NCI-H2081 (cell line): ENCODE measurements around the gene INSR.
"Not testable (repeated sequence)": the region's sequence is repeated elsewhere in the genome, so short reads cannot be mapped to it uniquely, and the experiment has no call there.

Experiments
- DNase-seq, 2 experiments: peaks; one replicate each; lab custom pipeline; 2025; lab: John Stamatoyannopoulos, UW

The INSR gene

DNA sequence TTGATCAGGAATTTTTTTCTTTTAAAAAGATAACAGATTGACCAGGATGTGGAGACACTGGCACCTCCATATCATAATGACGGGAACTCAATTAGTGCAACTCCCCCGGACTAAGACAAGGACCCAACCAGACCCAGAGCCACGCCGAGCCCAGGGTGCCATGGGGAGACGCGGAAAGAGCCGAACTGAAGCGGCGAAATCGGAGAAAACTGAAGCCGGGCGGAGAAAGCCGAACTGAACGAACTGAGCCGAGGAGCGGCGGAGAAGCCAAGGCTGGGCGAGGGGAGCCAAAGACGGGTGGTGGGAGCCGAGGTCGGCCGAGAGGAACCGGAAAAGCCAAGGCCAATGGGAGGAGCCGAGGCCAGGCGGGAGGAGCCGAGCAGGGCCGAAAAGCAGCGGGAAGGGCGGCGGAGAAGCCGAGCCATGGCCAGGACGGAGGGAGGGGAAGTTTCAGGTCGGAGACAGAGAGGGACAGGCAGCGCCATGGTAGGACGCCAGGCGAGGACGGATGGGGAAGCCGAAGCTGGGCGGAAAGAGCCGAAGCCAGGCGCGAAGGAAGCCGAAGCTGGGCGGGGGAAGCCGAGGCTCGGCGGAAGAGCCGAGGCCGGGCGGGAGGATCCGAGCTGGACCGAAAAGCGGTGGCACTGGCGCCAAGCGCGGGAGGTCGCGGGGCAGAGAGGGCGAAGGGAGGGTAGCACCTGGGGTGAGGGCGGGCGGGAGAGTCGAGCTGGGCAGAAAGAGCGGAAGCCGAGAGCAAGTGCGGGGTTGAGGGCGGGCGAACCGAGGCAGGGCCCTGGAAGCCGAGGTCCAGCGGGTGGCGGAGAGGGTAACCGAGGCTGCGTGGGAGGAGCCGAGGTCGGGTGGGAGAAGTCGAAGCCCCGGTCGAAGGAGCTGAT is 195.3 kb downstream of the INSR start:
- peak; percentile 92 to 93 for DNase-seq

DNA sequence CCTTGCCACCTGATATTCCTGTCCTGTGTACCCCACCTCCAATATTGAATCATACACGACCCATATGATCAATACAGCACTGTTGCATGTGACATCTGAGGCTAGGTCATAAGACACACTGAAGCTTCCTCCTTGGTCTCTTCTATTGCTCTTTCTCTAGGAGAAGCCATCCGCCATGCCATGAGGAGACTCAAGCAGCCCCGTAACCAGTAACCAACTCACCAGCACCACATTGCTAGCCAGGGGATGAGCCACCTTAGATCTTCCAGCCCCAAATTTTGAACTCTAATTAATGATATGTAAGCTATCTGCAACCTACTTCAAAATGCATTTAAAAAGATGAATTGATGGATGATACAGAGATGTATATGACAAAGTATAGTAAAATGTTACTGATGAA is 196.1 kb downstream of the INSR start:
- no peak for DNase-seq

DNA sequence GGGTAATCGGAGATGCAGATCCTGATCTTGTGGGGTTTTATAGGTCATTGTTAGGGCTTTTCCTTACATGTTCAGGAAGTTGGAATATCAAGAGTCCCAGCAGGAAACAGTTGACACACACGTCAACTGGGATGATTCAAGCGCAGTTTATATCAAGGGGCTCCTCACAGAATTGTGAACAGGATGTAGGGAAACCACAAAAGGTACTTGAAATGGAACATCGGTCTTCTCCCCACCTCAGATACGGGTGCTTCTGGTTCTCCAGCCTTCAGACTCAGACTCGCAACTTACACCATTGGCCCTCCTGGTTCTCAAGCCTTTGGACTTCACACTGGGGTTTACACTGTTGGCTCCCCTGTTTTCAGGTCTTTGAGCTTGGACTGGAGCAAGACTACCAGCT is 205.2 kb downstream of the INSR start:
- no peak for DNase-seq

DNA sequence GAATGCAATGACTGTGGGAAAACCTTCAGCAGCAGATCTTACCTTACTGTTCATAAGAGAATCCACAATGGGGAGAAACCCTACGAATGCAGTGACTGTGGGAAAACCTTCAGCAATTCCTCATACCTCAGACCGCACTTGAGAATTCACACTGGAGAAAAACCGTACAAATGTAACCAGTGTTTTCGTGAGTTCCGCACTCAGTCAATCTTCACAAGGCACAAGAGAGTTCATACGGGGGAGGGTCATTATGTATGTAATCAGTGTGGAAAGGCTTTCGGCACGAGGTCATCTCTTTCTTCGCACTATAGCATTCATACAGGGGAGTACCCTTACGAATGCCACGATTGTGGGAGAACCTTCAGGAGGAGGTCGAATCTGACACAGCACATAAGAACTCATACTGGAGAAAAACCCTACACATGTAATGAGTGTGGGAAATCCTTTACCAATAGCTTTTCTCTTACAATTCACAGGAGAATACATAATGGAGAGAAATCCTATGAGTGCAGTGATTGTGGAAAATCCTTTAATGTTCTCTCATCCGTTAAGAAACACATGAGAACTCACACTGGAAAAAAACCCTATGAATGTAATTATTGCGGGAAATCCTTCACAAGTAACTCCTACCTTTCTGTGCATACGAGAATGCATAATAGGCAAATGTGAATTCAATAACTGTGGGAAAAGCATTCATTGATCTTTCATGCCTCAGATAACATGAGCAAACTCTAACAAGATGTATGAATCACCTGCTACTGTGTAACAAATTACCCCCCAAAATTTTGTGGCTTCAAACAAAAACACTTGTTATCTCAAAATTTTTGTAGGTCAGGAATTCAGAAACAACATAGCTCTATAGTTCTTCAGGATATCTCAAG is 210.9 kb downstream of the INSR start:
- peak in 1 of 2 experiments; percentile 2 for DNase-seq

DNA sequence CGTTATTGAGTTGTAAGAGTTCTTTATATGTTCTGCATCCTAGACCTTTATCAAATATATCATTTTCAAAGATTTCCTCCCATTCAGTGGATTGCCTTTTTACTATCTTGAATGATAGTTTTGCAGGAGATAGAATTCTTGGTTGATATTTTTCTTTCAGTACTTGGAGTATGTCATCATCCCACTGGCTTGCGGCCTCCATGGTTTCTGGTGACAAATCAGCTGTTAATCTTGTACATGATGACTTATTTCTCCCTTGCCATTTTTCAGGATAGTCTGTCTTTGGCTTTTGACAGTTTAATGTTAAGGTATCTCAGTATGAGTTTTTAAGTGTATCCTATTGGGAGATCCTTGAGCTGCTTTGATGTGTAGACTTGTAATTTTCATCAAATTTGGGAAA is 216.2 kb downstream of the INSR start:
- no peak for DNase-seq

DNA sequence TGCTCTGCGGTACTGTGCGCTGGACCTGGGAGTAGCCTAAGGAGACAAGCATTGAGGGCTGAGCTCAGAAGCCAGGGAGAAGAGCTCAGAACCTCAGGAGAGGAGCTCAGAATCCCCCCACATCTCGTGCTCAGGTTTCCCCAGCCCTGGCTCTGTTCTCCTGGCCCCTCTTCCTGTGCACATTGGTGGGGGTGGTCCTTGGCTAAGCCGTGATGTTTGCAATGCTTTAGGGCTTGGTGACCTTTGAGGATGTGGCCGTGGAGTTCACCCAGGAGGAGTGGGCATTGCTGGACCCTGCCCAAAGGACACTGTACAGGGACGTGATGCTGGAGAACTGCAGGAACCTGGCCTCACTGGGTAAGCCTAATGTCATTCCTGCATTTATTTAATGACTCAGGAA is 218.1 kb downstream of the INSR start:
- no peak for DNase-seq

DNA sequence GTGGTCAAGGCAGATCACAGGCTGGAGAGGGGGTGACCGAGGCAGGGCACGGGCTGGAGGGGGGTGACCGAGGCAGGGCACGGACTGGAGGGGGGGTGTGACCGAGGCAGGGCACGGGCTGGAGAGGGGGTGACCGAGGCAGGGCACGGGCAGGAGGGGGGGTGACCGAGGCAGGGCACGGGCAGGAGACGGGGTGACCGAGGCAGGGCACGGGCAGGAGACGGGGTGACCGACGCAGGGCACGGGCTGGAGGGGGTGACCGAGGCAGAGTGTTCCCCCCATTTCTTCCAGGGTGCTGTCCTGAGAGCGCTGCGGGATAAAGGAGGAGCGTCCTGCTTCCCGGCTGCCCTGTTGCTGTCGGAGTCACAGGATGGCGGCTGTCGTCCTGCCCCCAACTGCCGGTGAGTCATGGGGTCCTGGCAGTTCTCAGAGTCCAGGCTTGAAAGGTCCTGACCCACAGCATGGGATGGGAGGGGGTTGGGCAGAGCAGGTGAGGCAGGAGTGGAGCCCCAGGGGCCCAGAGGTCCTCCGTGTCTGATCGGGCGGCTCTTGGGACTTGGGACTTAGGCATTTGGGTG is 219.4 kb downstream of the INSR start:
- DNase-seq, result no peak

DNA sequence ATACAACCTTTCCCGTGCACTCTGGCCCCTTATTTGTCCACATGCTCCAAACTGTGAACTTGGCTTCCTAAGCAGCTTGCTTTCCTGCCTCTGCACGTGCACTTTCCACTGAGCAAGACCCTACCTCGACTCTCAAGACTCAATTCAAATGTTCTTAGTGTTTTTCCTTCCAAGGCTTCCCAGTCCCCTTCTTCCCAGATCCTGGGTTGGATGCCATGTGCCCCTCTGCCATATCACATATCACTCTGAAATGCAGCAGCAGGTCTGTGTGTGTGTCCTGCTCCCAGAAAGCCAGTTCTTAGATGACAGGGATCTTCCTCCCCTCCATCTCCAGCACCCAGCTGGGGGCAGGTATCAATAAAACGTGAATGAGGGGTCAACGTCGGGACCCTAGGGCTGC is 221.7 kb downstream of the INSR start:
- no peak for DNase-seq

DNA sequence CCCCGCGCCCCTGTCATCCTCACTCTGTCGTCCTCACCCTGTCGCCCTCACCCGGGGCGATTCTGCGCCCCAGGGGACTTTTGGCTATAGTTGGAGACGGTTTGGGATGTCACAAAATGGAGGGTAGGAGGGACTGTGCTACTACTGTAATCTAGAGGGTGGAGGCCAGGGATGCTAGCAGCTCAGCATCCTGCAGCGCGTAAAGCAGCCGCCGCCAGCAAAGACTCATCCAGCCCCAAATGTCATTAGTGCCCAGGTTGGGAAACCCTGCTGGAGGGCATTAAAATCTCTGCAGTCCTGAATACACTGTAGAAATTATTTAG is 224.3 kb downstream of the INSR start:
- no peak for DNase-seq

DNA sequence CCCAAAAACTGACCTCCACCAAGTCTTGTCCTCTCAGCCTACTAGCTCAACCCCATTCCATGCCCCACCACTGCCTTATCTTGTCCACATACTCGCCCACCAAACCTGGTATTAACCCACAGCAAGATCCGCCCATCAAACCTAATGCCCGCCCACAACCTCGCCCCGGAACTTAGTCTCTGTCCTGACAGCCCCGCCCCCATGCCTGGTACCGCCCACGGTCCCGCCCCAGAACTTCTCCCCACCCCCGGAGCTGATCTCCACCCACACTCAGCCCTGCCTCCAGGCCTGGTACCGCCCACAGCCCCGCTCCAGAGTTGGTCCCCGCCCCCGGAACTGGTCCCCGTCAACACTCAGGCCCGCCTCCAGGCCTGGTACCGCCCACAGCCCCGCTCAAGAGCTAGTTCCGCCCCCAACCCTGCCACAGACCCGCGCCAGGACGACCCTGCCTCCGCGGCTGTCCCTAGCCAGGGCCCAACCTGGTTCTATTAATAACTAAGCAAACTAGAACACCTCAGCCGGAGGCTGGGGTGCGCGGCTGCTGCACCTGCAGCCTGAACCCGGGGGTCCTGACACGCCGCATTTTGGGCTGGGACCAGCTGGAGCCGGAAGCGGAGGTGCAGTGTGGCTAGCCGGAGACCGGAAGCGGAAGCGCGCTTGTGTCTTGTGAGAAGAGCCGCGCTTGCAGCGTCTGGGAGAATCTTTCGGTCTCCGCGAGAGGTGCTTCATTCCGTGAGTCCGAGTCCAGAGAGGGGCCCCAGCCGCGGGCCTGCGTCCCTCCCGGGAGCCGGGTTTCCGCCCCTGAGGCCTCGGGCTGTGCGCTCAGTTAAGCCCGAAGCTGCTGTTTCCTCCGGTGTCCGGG is 224.9 kb downstream of the INSR start, which contains the start of gene ZNF557:
Gene ZNF557 (plus strand): TSS at position 662 of the 862 bp plus-strand sequence. CDS start 5,372 bp downstream, outside the sequence.
- peak; percentile 94 to 96 for DNase-seq

DNA sequence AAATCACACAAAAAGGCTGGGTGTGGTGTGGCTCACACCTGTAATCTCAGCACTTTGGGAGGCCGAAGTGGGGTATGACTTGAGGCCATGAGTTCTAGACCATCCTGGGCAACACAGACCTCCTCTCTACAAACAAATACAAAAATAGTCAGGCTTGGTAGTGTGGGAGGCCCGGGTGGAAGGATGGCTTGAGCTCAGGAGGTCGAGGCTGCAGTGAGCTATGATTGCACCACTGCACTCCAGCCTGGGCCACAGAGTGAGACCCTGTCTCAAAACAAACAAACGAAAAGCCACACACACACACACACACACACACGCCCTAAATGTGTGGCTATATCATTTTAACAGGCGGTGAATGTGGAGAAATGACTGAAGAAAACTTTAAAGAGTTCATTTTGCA is 225.6 kb downstream of the INSR start:
- no peak for DNase-seq

DNA sequence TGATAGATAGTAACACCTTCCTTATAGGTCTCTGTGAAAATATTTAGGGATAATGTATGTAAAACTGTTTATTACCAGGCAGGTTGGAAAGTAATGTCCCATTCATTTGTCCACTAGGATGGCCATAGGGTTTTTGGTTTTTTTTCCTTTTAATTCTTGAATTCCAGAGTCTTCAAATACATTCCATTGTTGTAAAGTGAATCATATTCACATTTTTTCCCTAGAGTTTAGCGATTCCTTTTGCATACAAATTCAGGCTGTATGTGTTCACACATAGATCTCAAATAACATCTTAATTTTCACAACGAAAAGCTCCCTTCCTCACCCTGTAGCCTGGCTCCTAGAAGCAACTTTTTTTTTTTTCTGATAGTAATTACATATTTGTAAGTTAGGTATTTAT is 226.5 kb downstream of the INSR start:
- DNase-seq, result no peak

DNA sequence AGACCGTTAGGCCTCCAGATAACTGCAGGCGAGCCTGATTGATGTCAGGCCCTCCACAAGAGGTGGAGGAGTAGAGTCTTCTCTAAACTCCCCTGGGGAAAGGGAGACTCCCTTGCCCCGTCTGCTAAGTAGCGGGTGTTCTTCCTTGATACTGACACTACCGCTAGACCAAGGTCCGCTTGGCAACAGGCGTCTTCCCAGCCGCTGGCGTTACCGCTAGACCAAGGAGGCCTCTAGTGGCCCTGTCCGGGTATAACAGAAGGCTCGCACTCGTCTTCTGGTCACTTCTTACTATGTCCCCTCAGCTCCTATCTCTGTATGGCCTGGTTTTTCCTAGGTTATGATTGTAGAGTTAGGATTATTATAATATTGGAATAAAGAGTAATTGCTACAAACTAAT is 227.1 kb downstream of the INSR start:
- not testable (repeated sequence) for DNase-seq

DNA sequence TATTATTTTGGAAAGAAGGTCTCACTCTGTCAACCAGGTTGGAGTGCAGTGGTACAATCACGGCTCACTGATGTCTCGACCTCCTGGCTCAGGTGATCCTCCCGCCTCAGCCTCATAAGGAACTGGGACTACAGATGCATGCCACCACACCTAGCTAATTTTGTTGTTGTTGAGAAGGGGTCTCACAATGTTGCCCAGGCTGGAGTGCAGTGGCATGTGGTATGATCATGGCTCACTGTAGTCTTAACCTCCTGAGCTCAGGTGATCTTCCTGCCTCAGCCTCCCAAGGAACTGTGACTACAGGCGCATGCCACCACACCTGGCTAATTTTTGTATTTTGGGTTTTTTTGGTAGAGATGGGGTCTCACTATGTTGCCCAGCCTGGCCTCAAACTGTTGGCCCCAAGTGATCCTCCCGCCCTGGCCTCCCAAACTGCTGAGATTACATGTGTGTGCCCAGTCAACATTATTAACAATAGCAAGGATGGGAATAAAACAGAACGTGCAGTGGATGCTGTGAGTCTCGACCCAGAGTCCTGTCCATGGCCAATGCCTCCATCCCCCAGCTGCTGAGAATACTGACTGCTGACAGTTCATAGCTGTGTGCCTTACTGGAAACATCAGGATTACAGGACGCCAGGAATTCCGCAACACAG is 230.3 kb downstream of the INSR start:
- no peak for DNase-seq

DNA sequence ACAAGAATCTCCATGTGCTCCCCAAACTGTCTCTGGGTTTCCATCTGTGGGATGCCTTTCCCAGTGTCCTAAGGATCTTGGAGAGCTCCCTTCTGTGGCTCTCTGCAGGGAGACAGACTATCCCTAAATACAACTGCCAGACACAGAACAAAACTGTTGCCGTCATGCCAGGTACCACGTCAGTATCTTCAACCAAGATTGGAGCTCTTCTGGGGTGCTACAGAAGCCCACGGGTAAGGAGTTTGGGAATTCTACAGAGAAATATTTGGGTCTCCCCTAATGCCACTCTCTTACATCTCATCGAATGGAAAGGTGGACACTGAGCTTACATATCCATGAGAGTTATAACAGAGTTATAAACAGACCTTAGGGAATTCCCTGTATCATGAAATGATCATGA is 230.9 kb downstream of the INSR start:
- DNase-seq, result no peak
